NCI-H146 treated with DMSO at 0.1 percent for 48 hours (cell line): ENCODE results near the gene DDX27.

ENCODE experiments used
- DNase-seq: peaks from one replicate; lab custom pipeline; 2025; ENCODE audit not compliant: unreplicated experiment; lab: John Stamatoyannopoulos, UW

The DDX27 gene

GRCh38 chr20:49287555-49288249, 68.5 kb downstream of the DDX27 start:
- no peak for DNase-seq

- no peak for DNase-seq
Measured at GRCh38 chr20:49288250-49288751, 69.1 kb downstream of the DDX27 start.

GRCh38 chr20:49288784-49289696, 69.8 kb downstream of the DDX27 start:
- DNase-seq: no peak

- no peak for DNase-seq
Measured at GRCh38 chr20:49290608-49291191, 71.5 kb downstream of the DDX27 start.

GRCh38 chr20:49291200-49291599, 72.0 kb downstream of the DDX27 start:
- no peak for DNase-seq

GRCh38 chr20:49292010-49292409, 72.8 kb downstream of the DDX27 start:
- no peak for DNase-seq

- DNase-seq: no peak
Measured at GRCh38 chr20:49293122-49293521, 73.9 kb downstream of the DDX27 start.
